Sigmoid colon (tissue), 4 donors: ENCODE results near the gene PIGQ.

ENCODE experiments used
- POLR2A ChIP-seq, 2 donors: fragments of 450-650 bp; IDR thresholded peaks; one replicate each; pipeline ENCODE4 v1.6.1; 2016; ENCODE audit warnings: antibody characterized with exemption in 2 of 2, mild to moderate bottlenecking in 2 of 2, moderate library complexity in 2 of 2
- POLR2AphosphoS5 ChIP-seq, 4 donors: sonication (generic); formaldehyde crosslinking; IDR thresholded peaks; one replicate each; pipeline ENCODE4 v1.6.1; 2017; ENCODE audit warnings: antibody characterized with exemption in 4 of 4
- TF ChIP-seq, protein P1 (sequence below), 4 experiments: fragments of 450-650 bp in 3 of 4; fragments of 200-600 bp in 1 of 4; IDR thresholded peaks; one replicate each; pipeline ENCODE4 v1.5.1; 2016 to 2019; ENCODE audit warnings: antibody characterized with exemption in 4 of 4, mild to moderate bottlenecking in 3 of 4, moderate library complexity in 2 of 4

DNA sequence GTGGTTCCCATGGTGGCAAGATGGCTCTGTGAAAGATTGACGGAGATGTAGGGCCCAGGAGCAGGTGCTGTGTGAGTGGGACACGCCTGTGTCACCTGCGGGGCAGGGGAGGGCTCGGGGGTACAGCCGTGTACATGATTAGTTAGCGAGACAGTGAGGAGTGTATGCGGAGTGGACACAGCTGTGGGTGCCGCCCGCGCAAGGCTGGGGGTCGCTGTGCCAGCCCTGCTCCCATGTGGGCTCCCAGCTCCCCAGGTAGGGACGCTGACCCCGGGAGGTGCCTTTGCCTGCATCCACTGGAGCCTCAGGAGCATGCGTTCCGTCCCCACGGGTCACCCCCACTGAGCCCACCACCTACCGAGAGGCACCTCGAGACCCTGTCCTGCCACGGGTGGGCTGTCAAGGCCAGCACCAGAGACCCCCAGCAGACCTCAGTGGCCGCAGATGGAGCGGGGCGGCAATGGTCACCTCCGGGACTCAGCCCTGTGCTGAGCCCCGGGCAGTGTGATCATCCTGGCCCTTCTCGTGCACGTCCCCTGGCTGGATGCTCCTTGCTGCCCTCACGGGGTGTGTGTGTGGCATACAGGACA lies 34.8 kb upstream of the PIGQ start:
- TF ChIP-seq, protein P1, sequence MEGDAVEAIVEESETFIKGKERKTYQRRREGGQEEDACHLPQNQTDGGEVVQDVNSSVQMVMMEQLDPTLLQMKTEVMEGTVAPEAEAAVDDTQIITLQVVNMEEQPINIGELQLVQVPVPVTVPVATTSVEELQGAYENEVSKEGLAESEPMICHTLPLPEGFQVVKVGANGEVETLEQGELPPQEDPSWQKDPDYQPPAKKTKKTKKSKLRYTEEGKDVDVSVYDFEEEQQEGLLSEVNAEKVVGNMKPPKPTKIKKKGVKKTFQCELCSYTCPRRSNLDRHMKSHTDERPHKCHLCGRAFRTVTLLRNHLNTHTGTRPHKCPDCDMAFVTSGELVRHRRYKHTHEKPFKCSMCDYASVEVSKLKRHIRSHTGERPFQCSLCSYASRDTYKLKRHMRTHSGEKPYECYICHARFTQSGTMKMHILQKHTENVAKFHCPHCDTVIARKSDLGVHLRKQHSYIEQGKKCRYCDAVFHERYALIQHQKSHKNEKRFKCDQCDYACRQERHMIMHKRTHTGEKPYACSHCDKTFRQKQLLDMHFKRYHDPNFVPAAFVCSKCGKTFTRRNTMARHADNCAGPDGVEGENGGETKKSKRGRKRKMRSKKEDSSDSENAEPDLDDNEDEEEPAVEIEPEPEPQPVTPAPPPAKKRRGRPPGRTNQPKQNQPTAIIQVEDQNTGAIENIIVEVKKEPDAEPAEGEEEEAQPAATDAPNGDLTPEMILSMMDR (IDR thresholded peaks at IDR 0.05) = no peak
- TF ChIP-seq POLR2A (IDR thresholded peaks at IDR 0.05) (no peak), POLR2AphosphoS5 (IDR thresholded peaks at IDR 0.05) (no peak)
